PFSK-1 (cell line): ENCODE data around the gene ASCL5.

ENCODE experiments used
- FOXP2 ChIP-seq: optimal IDR thresholded peaks from 2 replicates; pipeline ENCODE3; 2011; ENCODE audit warnings: borderline replicate concordance, control low read depth, inconsistent platforms; ENCODE audit not compliant: insufficient read depth; ENCODE audit errors: extremely low read length, extremely low read depth
- POLR2AphosphoS5 ChIP-seq: IDR thresholded peaks from 2 replicates; pipeline ENCODE4 v1.6.1; 2012; ENCODE audit warnings: low read depth, mild to moderate bottlenecking, control low read depth, low read length, moderate library complexity
- SIN3A ChIP-seq: IDR thresholded peaks from 2 replicates; pipeline ENCODE4 v1.6.1; 2012; ENCODE audit warnings: mild to moderate bottlenecking, low read length, moderate library complexity, borderline replicate concordance; ENCODE audit not compliant: insufficient read depth
- TAF1 ChIP-seq: IDR thresholded peaks from 2 replicates; pipeline ENCODE4 v1.6.1; 2012; ENCODE audit warnings: low read length, control low read depth, borderline replicate concordance; ENCODE audit not compliant: insufficient read depth
- TF ChIP-seq, protein P1 (sequence below), 2 experiments: IDR thresholded peaks; 2 replicates each; pipeline versions ENCODE4 v1.6.1 to v1.8.0; 2011 to 2012; ENCODE audit warnings: low read depth in 2 of 2, low read length in 2 of 2, control low read depth in 1 of 2, inconsistent platforms in 1 of 2, mild to moderate bottlenecking in 1 of 2, moderate library complexity in 1 of 2; ENCODE audit not compliant: insufficient read depth in 1 of 2

The ASCL5 gene

DNA sequence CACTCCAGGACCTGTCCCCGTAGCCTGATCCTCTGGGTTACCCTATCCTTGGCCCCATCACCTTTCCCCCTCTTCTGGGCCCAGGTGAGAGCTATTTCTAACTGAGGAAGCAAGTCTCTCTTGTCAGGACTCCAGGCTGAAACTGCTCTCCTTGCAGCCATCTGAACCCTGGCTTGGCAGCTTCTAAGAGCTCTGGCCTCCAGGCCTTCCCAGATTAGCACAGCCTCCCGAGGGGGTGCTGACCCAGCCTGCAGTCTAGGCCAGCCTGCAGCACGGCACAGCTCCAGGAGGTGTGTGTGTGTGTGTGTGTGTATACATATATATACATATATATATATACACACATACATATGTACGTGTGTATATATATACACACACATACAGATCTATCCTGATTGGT, 32.2 kb downstream of the ASCL5 start:
- no peak for TF ChIP-seq TAF1
- TF ChIP-seq POLR2AphosphoS5: no peak

DNA sequence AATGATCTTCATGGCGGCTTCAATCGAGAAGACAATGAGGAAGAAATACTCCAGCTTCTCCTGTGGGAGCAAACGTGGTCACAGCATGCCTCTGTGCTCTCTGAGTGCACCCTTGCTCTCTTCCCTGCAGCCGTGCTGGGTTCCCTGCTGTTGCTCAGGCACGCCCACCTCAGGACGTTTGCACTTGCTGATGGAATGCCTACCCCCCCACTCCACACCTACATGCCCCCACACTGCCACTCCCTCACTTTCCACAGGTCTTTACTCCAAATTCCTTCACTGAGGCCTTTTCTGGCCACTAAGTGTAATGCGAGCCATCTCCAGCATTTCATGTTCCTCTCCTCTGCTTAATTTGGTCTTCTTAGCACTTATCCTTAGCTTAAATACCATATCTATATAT, 33.0 kb downstream of the ASCL5 start:
- TF ChIP-seq FOXP2 (no peak), SIN3A (no peak), POLR2AphosphoS5 (no peak), TAF1 (no peak)
- TF ChIP-seq, protein P1, sequence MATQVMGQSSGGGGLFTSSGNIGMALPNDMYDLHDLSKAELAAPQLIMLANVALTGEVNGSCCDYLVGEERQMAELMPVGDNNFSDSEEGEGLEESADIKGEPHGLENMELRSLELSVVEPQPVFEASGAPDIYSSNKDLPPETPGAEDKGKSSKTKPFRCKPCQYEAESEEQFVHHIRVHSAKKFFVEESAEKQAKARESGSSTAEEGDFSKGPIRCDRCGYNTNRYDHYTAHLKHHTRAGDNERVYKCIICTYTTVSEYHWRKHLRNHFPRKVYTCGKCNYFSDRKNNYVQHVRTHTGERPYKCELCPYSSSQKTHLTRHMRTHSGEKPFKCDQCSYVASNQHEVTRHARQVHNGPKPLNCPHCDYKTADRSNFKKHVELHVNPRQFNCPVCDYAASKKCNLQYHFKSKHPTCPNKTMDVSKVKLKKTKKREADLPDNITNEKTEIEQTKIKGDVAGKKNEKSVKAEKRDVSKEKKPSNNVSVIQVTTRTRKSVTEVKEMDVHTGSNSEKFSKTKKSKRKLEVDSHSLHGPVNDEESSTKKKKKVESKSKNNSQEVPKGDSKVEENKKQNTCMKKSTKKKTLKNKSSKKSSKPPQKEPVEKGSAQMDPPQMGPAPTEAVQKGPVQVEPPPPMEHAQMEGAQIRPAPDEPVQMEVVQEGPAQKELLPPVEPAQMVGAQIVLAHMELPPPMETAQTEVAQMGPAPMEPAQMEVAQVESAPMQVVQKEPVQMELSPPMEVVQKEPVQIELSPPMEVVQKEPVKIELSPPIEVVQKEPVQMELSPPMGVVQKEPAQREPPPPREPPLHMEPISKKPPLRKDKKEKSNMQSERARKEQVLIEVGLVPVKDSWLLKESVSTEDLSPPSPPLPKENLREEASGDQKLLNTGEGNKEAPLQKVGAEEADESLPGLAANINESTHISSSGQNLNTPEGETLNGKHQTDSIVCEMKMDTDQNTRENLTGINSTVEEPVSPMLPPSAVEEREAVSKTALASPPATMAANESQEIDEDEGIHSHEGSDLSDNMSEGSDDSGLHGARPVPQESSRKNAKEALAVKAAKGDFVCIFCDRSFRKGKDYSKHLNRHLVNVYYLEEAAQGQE (IDR thresholded peaks at IDR 0.05; ENCODE audit: insufficient read depth in 1 of 2, low read depth in 2 of 2, low read length in 2 of 2): no peak

DNA sequence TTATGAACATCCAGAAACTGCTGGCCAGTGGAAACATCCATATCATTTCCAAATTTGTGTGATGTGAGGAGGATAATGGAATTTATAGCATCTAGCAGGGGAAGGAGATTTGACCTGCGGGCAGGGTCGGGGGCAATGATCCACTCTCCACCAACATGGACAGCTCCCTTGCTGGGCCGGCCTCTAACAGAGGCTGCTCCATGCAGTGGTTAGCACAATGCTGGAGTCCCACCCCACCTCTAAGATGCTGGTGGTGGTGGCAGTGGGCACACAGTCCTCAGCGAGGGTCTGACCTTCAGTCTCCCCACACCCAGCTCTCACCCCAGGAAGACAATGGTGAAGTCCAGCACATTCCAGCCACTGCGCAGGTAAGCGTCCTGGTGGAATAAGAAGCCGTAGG, 33.4 kb downstream of the ASCL5 start:
- TF ChIP-seq, protein P1 (IDR thresholded peaks at IDR 0.05; ENCODE audit: insufficient read depth in 1 of 2, low read depth in 2 of 2, low read length in 2 of 2): no peak
- no peak for TF ChIP-seq FOXP2
- no peak for TF ChIP-seq TAF1
- no peak for TF ChIP-seq SIN3A
- no peak for TF ChIP-seq POLR2AphosphoS5

DNA sequence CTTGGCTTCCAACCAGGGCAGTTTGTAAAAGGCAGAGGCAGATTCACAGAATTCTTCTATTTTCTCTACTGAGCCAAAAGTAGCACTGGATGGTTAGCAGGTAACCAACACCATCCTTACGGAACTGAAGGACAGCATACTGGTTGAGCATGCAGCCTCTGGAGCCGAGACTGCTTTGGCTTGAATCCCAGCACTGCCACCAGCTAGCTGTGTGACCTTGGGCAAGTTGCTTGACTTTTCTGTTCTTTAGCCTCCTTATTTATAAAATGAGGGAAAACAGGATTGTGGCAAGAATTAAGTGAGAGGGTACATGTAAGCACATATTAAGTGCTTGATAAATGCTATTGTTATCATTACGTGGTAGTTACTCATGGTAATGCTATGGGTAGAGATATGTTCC, 34.2 kb downstream of the ASCL5 start:
- TF ChIP-seq FOXP2 (no peak), TAF1 (no peak), POLR2AphosphoS5 (no peak), SIN3A (no peak)
- TF ChIP-seq, protein P1 (IDR thresholded peaks at IDR 0.05; ENCODE audit: insufficient read depth in 1 of 2, low read depth in 2 of 2, low read length in 2 of 2): no peak

DNA sequence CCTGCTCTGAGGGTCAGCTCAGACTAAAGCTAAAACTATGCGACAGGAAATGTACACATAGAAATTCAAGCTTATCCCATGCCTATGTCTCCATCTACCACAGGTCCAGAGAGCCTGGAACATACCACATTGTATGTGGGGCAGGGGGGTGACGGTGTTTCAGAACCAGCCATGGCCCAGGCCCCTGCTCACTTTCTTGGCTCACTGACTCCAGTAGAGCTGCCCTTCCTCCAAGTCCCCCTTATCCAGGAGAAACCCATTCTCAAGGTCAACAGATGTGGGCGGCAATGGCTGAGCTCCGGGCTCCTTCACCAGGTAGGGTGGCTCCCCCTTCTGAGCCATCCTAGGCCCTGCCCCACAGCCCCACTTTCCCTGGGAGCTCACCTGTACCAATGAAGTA, 35.7 kb downstream of the ASCL5 start:
- TF ChIP-seq TAF1: no peak
- TF ChIP-seq, protein P1 (IDR thresholded peaks at IDR 0.05; ENCODE audit: insufficient read depth in 1 of 2, low read depth in 2 of 2, low read length in 2 of 2): no peak
- no peak for TF ChIP-seq SIN3A
- TF ChIP-seq POLR2AphosphoS5: no peak
- TF ChIP-seq FOXP2: no peak
